A673 (cell line): Measurements from ENCODE around the gene FUZ. TPM values are rescaled to one million over a fixed set of nuclear protein-coding genes. Genes with fewer than 3 reads are reported as not detected.

Experiments used
- BruUV-seq: library from RNA; stranded (reverse); fragments of 400-500 nt; replicated peaks from 2 replicates; lab custom pipeline; 2021; lab: Mats Ljungman, UMichigan
- CTCF ChIA-PET: fragments of 300-600 bp; sonication (Branson Sonifier 250); formaldehyde crosslinking; loops from one replicate; lab custom pipeline; 2022; ENCODE audit warnings: antibody characterized with exemption; lab: Charles Lee
- POLR2A ChIA-PET: fragments of 300-600 bp; sonication (Branson Sonifier 250); formaldehyde crosslinking; loops from one replicate; lab custom pipeline; 2022; ENCODE audit warnings: antibody characterized with exemption; ENCODE audit not compliant: low non-redundant PET; lab: Charles Lee
- DNase-seq: peaks from one replicate; pipeline ENCODE4 v3.0.0-alpha.2; 2015; ENCODE audit warnings: low spot score
- H3K27ac ChIP-seq: fragments of 200-600 bp; sonication (generic); 2 replicates; pipeline ENCODE4 v1.5.1; 2016; ENCODE audit warnings: mixed run types, low read depth, mild to moderate bottlenecking, mixed read lengths, antibody characterized with exemption, low read length; ENCODE audit not compliant: poor library complexity, severe bottlenecking
- H3K27me3 ChIP-seq: fragments of 200-600 bp; sonication (generic); replicated peaks from 2 replicates; pipeline ENCODE4 v1.6.1; 2017; ENCODE audit warnings: mixed run types, low read depth, mild to moderate bottlenecking, mixed read lengths, antibody characterized with exemption, low read length; ENCODE audit not compliant: insufficient read depth, poor library complexity
- H3K36me3 ChIP-seq: fragments of 200-600 bp; sonication (generic); 2 replicates; pipeline ENCODE4 v1.6.1; 2016; ENCODE audit warnings: mixed run types, mild to moderate bottlenecking, mixed read lengths, antibody characterized with exemption, low read length; ENCODE audit not compliant: insufficient read depth, poor library complexity, severe bottlenecking
- H3K4me1 ChIP-seq: fragments of 200-600 bp; sonication (generic); 2 replicates; pipeline ENCODE4 v1.6.1; 2017; ENCODE audit warnings: mixed run types, mild to moderate bottlenecking, mixed read lengths, antibody characterized with exemption, low read length; ENCODE audit not compliant: insufficient read depth, poor library complexity, severe bottlenecking
- H3K4me3 ChIP-seq: fragments of 200-600 bp; sonication (generic); 2 replicates; pipeline ENCODE4 v1.5.1; 2016; ENCODE audit warnings: low read depth, mixed run types, mild to moderate bottlenecking, mixed read lengths, low read length; ENCODE audit not compliant: poor library complexity, severe bottlenecking
- H3K9me3 ChIP-seq: fragments of 200-600 bp; sonication (generic); 2 replicates; pipeline ENCODE4 v1.6.1; 2016; ENCODE audit warnings: mixed run types, low read depth, mild to moderate bottlenecking, mixed read lengths, antibody characterized with exemption, low read length; ENCODE audit not compliant: poor library complexity, severe bottlenecking
- EZH2 ChIP-seq: fragments of 200-600 bp; sonication (generic); IDR thresholded peaks from 2 replicates; pipeline ENCODE4 v1.6.1; 2017; ENCODE audit warnings: borderline replicate concordance, low read depth, mild to moderate bottlenecking, mixed read lengths, antibody characterized with exemption, low read length; ENCODE audit not compliant: poor library complexity, severe bottlenecking
- intact Hi-C: fragments of 100-400 bp; cut with micrococcal nuclease; formaldehyde crosslinking; loops from one replicate; pipeline ENCODE4 v1.10.0; 2022; ENCODE audit not compliant: unreplicated experiment
- total RNA-seq: library from RNA; stranded (reverse); gene quantifications from 2 replicates; pipeline ENCODE4 v1.2.3, GENCODE V29; 2021
- TF ChIP-seq, protein P1 (sequence below): fragments of 300-800, 200-600 bp; sonication (generic); conservative IDR thresholded peaks from 2 replicates; pipeline ENCODE4 v1.5.1; 2017; ENCODE audit warnings: low read depth, mild to moderate bottlenecking, antibody characterized with exemption, low read length, moderate library complexity, mixed read lengths

The FUZ gene
- total RNA-seq, 1 experiment from 2014 or later, result 53.0 TPM

DNA sequence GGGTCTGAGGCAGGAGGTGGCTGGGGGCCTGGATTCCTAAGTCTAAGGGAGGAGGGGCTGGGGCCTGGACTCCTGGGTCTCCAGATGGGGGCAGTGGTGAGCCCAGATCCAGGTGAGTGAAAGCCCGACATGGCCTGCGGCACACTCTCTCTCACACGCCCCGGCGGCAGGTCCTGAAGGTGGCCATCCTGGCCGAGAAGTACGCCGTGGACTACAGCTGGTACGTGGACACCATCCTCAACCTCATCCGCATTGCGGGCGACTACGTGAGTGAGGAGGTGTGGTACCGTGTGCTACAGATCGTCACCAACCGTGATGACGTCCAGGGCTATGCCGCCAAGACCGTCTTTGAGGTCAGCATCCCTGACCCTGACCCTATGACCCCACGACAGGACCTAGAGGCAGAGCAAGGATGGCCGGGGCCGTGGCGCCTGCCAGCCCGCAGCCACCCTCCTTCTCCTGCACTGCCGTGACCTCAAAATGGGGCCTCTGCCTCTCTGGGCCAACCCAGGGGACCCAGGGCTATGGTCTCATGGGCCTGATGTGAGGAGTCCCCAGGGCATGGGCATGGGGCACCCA, 13.2 kb downstream of the FUZ start:
- BruUV-seq, result no TSS peak
- TF ChIP-seq, protein P1, sequence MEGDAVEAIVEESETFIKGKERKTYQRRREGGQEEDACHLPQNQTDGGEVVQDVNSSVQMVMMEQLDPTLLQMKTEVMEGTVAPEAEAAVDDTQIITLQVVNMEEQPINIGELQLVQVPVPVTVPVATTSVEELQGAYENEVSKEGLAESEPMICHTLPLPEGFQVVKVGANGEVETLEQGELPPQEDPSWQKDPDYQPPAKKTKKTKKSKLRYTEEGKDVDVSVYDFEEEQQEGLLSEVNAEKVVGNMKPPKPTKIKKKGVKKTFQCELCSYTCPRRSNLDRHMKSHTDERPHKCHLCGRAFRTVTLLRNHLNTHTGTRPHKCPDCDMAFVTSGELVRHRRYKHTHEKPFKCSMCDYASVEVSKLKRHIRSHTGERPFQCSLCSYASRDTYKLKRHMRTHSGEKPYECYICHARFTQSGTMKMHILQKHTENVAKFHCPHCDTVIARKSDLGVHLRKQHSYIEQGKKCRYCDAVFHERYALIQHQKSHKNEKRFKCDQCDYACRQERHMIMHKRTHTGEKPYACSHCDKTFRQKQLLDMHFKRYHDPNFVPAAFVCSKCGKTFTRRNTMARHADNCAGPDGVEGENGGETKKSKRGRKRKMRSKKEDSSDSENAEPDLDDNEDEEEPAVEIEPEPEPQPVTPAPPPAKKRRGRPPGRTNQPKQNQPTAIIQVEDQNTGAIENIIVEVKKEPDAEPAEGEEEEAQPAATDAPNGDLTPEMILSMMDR, result peak; percentile 42; the same call in 1 of the 2 replicates
- no peak for TF ChIP-seq EZH2
- CTCF ChIA-PET, result no interaction called here
- no peak overlapping the region for H3K27ac ChIP-seq
- peaks cover 30% of the 10 kb centered on the region for H3K36me3 ChIP-seq
- H3K4me3 ChIP-seq, result no peak overlapping the region
- POLR2A ChIA-PET, result no interaction called here
- peaks cover 9% of the 10 kb centered on the region for H3K4me1 ChIP-seq
- H3K27me3 ChIP-seq, result no peaks in the 10 kb centered on the region
- no peaks in the 10 kb centered on the region for H3K9me3 ChIP-seq
- DNase-seq, result no peak
- intact Hi-C loops, result no loop called here

DNA sequence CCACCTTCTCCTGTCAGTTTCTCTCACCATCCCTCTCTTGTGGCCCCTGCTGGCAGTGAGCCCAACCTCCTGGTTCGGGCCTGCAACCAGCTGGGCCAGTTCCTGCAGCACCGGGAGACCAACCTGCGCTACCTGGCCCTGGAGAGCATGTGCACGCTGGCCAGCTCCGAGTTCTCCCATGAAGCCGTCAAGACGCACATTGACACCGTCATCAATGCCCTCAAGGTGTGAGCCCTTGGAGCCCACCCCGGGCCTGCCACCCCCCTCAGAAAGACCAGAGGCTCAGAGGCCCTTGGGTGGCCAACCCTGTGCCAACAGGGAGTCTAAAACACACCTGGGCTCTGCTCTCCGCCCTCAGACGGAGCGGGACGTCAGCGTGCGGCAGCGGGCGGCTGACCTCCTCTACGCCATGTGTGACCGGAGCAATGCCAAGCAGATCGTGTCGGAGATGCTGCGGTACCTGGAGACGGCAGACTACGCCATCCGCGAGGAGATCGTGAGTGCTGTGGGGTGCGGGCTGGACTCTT, 13.8 kb downstream of the FUZ start:
- Histone ChIP-seq H3K4me3 (no peak overlapping the region), H3K27me3 (no peaks in the 10 kb centered on the region), H3K4me1 (peaks cover 9% of the 10 kb centered on the region), H3K36me3 (peaks cover 31% of the 10 kb centered on the region), H3K27ac (no peak overlapping the region), H3K9me3 (no peaks in the 10 kb centered on the region)
- intact Hi-C loops, result no loop called here
- ChIA-PET CTCF (no interaction called here), POLR2A (no interaction called here)
- no peak for TF ChIP-seq EZH2
- TF ChIP-seq, protein P1, result no peak
- no TSS peak for BruUV-seq
- no peak for DNase-seq

DNA sequence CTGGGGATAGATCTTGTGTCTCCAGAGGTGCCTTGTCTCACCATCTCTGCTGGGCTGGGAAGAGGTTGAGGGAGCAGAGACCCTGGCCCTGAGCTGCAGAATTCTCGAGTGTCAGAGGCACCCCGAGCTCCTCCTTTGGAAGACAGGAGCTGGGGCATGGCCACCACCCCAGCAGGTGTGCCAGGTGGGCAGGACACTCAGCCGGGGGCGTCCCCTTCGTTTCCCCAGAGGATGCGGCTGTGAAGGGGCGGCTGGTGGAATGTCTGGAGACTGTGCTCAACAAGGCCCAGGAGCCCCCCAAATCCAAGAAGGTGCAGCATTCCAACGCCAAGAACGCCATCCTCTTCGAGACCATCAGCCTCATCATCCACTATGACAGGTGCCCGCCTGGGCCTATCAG, 14.5 kb downstream of the FUZ start:
- Histone ChIP-seq H3K27ac (no peak overlapping the region), H3K9me3 (no peaks in the 10 kb centered on the region), H3K4me3 (no peak overlapping the region), H3K36me3 (peaks cover 31% of the 10 kb centered on the region), H3K27me3 (no peaks in the 10 kb centered on the region), H3K4me1 (peaks cover 9% of the 10 kb centered on the region)
- intact Hi-C loops, result no loop called here
- BruUV-seq, result no TSS peak
- ChIA-PET CTCF (no interaction called here), POLR2A (no interaction called here)
- DNase-seq, result no peak
- TF ChIP-seq, protein P1, result no peak
- no peak for TF ChIP-seq EZH2
